ENCODE measurements around the gene NCKAP5. TPM values are rescaled to one million over a fixed set of nuclear protein-coding genes. Genes with fewer than 3 reads are reported as not detected.

Gene NCKAP5
- total and polyA plus RNA-seq, 2 experiments from 2014 or later: 2.2 to 5.5 TPM

GRCh38 chr2:133513893-133514292, 54.4 kb downstream of the NCKAP5 start:
- H2AFZ ChIP-seq: no peak overlapping the region
- WGBS (ENCODE audit: low lambda C conversion rate, missing lambda C conversion rate): 93% methylated on average over 8 of the region's 8 CpGs

GRCh38 chr2:133512121-133512520, 56.1 kb downstream of the NCKAP5 start:
- H3K4me3 ChIP-seq: no peak overlapping the region
- 91% methylated on average over 4 of the region's 4 CpGs for WGBS (ENCODE audit: low lambda C conversion rate, missing lambda C conversion rate)
- H3K36me3 ChIP-seq (replicated peaks; ENCODE audit: insufficient read depth, low read depth): no peaks in the 10 kb centered on the region
- no peak overlapping the region for H3K4me2 ChIP-seq
- no peaks in the 10 kb centered on the region for H3K4me1 ChIP-seq (ENCODE audit: insufficient read depth)
- no peak for DNase-seq (ENCODE audit: low spot score)
- H2AFZ ChIP-seq: no peak overlapping the region
- no peaks in the 10 kb centered on the region for H3K9me3 ChIP-seq (ENCODE audit: low read depth)
- TF ChIP-seq, protein P1, sequence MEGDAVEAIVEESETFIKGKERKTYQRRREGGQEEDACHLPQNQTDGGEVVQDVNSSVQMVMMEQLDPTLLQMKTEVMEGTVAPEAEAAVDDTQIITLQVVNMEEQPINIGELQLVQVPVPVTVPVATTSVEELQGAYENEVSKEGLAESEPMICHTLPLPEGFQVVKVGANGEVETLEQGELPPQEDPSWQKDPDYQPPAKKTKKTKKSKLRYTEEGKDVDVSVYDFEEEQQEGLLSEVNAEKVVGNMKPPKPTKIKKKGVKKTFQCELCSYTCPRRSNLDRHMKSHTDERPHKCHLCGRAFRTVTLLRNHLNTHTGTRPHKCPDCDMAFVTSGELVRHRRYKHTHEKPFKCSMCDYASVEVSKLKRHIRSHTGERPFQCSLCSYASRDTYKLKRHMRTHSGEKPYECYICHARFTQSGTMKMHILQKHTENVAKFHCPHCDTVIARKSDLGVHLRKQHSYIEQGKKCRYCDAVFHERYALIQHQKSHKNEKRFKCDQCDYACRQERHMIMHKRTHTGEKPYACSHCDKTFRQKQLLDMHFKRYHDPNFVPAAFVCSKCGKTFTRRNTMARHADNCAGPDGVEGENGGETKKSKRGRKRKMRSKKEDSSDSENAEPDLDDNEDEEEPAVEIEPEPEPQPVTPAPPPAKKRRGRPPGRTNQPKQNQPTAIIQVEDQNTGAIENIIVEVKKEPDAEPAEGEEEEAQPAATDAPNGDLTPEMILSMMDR (IDR thresholded peaks at IDR 0.05; ENCODE audit: poor library complexity): no peak
- no peak overlapping the region for H3K27ac ChIP-seq
- H3K27me3 ChIP-seq: no peaks in the 10 kb centered on the region
- H4K20me1 ChIP-seq (ENCODE audit: insufficient read depth, poor library complexity, severe bottlenecking): no peaks in the 10 kb centered on the region
- H3K79me2 ChIP-seq: no peaks in the 10 kb centered on the region
- no peaks in the 10 kb centered on the region for H3K9me2 ChIP-seq (replicated peaks; ENCODE audit: insufficient read depth)

More at GRCh38 chr2:133513893-133514292, 54.4 kb downstream of the NCKAP5 start:
- Histone ChIP-seq H3K4me2 (no peak overlapping the region), H3K4me1 (ENCODE audit: insufficient read depth) (no peaks in the 10 kb centered on the region), H3K27ac (no peak overlapping the region), H3K79me2 (no peaks in the 10 kb centered on the region), H3K27me3 (no peaks in the 10 kb centered on the region), H3K4me3 (no peak overlapping the region), H3K9me3 (ENCODE audit: low read depth) (no peaks in the 10 kb centered on the region), H3K36me3 (replicated peaks; ENCODE audit: insufficient read depth, low read depth) (no peaks in the 10 kb centered on the region), H4K20me1 (ENCODE audit: insufficient read depth, poor library complexity, severe bottlenecking) (no peaks in the 10 kb centered on the region), H3K9me2 (replicated peaks; ENCODE audit: insufficient read depth) (no peaks in the 10 kb centered on the region)
- TF ChIP-seq, protein P1 (IDR thresholded peaks at IDR 0.05; ENCODE audit: poor library complexity): no peak
- TF ChIP-seq EZH2 (IDR thresholded peaks at IDR 0.05; ENCODE audit: borderline replicate concordance) (no peak), EZH2phosphoT487 (IDR thresholded peaks at IDR 0.05; ENCODE audit: low read depth, severe bottlenecking, unreplicated experiment) (no peak)
- DNase-seq (ENCODE audit: low spot score): no peak

DNA sequence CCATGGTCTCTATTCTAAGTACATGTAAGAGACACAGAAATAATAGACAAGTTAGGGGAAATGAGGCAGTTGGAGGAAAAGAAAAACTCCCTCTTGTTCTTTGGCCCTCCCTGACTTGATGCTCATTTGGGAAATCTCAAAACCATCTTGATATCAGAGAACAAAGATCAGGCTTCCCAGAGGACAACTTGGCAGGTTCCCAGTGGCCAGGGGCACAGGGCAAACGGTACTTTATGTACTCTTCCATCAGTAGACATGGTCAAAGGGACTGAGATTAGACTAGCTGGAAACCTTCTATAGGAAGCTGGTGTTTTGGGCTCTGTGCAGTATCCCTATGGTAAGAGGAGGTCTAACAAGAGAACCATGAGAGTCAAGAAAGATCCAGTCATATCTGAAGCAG, 56.6 kb downstream of the NCKAP5 start:
- no peaks in the 10 kb centered on the region for H3K9me3 ChIP-seq (ENCODE audit: low read depth)
- H3K27me3 ChIP-seq: no peaks in the 10 kb centered on the region
- TF ChIP-seq EZH2 (IDR thresholded peaks at IDR 0.05; ENCODE audit: borderline replicate concordance): no peak
- TF ChIP-seq, protein P1 (IDR thresholded peaks at IDR 0.05; ENCODE audit: poor library complexity): no peak
- no peak for TF ChIP-seq EZH2phosphoT487 (IDR thresholded peaks at IDR 0.05; ENCODE audit: low read depth, severe bottlenecking, unreplicated experiment)
- H3K4me3 ChIP-seq: no peak overlapping the region
- H3K4me2 ChIP-seq: no peak overlapping the region
- H3K36me3 ChIP-seq (replicated peaks; ENCODE audit: insufficient read depth, low read depth): no peaks in the 10 kb centered on the region
- H3K9me2 ChIP-seq (replicated peaks; ENCODE audit: insufficient read depth): no peaks in the 10 kb centered on the region
- WGBS (ENCODE audit: low lambda C conversion rate, missing lambda C conversion rate): 61% methylated on average over 1 of the region's 1 CpG
- no peak for DNase-seq (ENCODE audit: low spot score)
- H3K4me1 ChIP-seq (ENCODE audit: insufficient read depth): no peaks in the 10 kb centered on the region
- H3K27ac ChIP-seq: no peak overlapping the region
- H3K79me2 ChIP-seq: no peaks in the 10 kb centered on the region
- no peak overlapping the region for H2AFZ ChIP-seq
- H4K20me1 ChIP-seq (ENCODE audit: insufficient read depth, poor library complexity, severe bottlenecking): no peaks in the 10 kb centered on the region

- Histone ChIP-seq H3K4me1 (ENCODE audit: insufficient read depth) (peaks cover 6% of the 10 kb centered on the region), H3K4me2 (no peak overlapping the region), H3K4me3 (no peak overlapping the region), H3K36me3 (replicated peaks; ENCODE audit: insufficient read depth, low read depth) (no peaks in the 10 kb centered on the region), H3K27ac (no peak overlapping the region), H4K20me1 (ENCODE audit: insufficient read depth, poor library complexity, severe bottlenecking) (no peaks in the 10 kb centered on the region), H3K27me3 (no peaks in the 10 kb centered on the region), H3K9me3 (ENCODE audit: low read depth) (no peaks in the 10 kb centered on the region), H3K79me2 (no peaks in the 10 kb centered on the region), H3K9me2 (replicated peaks; ENCODE audit: insufficient read depth) (no peaks in the 10 kb centered on the region), H2AFZ (no peak overlapping the region)
- no peak for TF ChIP-seq EZH2phosphoT487 (IDR thresholded peaks at IDR 0.05; ENCODE audit: low read depth, severe bottlenecking, unreplicated experiment)
- no peak for TF ChIP-seq EZH2 (IDR thresholded peaks at IDR 0.05; ENCODE audit: borderline replicate concordance)
- TF ChIP-seq, protein P1 (IDR thresholded peaks at IDR 0.05; ENCODE audit: poor library complexity): no peak
- 93% methylated on average over 6 of the region's 6 CpGs for WGBS (ENCODE audit: low lambda C conversion rate, missing lambda C conversion rate)
- DNase-seq (ENCODE audit: low spot score): no peak
These were observed 58.5 kb downstream of the NCKAP5 start for GRCh38 chr2:133509777-133510176.
